ENCODE measurements around the gene NAT16. TPM values are rescaled to one million over a fixed set of nuclear protein-coding genes. Genes with fewer than 3 reads are reported as not detected.
"Not testable (repeated sequence)": the region's sequence is repeated elsewhere in the genome, so short reads cannot be mapped to it uniquely, and the experiment has no call there.

Gene NAT16
- total RNA-seq, 1 donor: not detected

DNA sequence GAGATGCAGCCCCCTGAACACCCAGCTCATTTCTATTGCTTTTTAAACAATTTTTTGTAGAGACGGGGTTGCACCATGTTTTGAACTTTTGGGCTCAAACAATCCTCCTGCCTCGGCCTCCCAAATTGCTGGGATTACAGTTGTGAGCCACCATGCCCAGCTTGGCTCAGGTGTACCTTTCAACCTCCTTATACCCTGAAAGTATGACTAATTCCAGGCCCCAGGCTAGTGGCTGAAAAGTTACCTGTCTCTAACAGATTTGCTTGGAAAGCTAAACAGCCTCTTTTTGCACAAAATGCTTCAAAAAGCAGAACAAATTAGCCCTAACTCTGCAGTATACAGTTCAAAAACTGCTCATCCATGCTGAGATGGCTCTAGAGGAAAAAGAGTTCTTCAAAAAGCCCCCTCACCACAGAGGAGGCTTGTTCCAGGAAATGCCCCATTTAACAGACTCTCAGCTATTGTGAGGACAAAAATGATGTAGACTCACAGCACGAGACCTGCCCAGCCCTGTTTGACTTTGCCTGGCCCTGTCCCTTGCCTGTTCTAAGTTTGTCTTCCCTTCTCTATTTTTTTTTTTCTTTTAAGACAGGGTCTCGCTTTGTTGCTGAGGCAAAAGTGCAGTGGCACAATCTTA is 39.2 kb downstream of the NAT16 start:
- no peak for DNase-seq (ENCODE audit: low read depth)
- TF ChIP-seq, protein P1, sequence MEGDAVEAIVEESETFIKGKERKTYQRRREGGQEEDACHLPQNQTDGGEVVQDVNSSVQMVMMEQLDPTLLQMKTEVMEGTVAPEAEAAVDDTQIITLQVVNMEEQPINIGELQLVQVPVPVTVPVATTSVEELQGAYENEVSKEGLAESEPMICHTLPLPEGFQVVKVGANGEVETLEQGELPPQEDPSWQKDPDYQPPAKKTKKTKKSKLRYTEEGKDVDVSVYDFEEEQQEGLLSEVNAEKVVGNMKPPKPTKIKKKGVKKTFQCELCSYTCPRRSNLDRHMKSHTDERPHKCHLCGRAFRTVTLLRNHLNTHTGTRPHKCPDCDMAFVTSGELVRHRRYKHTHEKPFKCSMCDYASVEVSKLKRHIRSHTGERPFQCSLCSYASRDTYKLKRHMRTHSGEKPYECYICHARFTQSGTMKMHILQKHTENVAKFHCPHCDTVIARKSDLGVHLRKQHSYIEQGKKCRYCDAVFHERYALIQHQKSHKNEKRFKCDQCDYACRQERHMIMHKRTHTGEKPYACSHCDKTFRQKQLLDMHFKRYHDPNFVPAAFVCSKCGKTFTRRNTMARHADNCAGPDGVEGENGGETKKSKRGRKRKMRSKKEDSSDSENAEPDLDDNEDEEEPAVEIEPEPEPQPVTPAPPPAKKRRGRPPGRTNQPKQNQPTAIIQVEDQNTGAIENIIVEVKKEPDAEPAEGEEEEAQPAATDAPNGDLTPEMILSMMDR (IDR thresholded peaks at IDR 0.05; ENCODE audit: insufficient read depth, low read length): no peak
- no peak overlapping the region for H3K4me3 ChIP-seq (ENCODE audit: low read depth, low read length)

DNA sequence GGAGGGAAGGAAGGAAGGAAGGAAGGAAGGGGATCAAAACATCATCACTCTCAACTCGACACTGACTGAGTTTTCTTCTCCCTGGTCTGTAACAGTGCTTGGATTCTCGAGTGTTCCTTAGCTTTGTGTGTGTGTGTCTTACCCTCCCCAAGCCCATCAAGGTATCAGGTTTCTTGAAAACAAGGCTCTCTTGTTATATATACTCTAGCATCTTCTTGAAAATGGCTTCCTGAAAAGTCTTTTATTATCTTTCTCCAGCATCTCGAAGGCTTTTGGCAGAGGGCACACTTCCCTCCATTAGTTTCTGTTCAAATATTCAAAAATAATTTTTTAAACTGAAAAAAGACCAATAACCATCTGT is 39.8 kb downstream of the NAT16 start:
- no peak for DNase-seq (ENCODE audit: low read depth)
- no peak overlapping the region for H3K4me3 ChIP-seq (ENCODE audit: low read depth, low read length)
- TF ChIP-seq, protein P1 (IDR thresholded peaks at IDR 0.05; ENCODE audit: insufficient read depth, low read length): no peak

DNA sequence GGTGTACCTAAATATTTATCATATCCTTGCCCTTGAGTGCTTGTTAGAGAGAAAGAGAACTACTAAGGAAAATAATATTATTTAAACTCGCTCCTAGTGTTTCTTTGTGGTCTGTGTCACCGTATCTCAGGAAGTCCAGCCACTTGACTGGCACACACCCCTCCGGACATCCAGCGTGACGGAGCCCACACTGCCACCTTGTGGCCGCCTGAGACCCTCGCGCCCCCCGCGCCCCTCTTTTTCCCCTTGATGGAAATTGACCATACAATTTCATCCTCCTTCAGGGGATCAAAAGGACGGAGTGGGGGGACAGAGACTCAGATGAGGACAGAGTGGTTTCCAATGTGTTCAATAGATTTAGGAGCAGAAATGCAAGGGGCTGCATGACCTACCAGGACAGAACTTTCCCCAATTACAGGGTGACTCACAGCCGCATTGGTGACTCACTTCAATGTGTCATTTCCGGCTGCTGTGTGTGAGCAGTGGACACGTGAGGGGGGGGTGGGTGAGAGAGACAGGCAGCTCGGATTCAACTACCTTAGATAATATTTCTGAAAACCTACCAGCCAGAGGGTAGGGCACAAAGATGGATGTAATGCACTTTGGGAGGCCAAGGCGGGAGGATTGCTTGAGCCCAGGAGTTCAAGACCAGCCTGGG is 41.8 kb downstream of the NAT16 start:
- no peak overlapping the region for H3K4me3 ChIP-seq (ENCODE audit: low read depth, low read length)
- DNase-seq (ENCODE audit: low read depth): peak; percentile 96

DNA sequence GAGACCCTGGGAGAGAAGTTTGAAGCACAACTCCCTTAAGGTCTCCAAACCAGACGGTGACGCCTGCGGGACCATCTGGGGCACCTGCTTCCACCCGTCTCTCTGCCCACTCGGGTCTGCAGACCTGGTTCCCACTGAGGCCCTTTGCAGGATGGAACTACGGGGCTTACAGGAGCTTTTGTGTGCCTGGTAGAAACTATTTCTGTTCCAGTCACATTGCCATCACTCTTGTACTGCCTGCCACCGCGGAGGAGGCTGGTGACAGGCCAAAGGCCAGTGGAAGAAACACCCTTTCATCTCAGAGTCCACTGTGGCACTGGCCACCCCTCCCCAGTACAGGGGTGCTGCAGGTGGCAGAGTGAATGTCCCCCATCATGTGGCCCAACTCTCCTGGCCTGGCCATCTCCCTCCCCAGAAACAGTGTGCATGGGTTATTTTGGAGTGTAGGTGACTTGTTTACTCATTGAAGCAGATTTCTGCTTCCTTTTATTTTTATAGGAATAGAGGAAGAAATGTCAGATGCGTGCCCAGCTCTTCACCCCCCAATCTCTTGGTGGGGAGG is 42.4 kb downstream of the NAT16 start:
- TF ChIP-seq, protein P1 (IDR thresholded peaks at IDR 0.05; ENCODE audit: insufficient read depth, low read length): no peak
- no peak overlapping the region for H3K4me3 ChIP-seq (ENCODE audit: low read depth, low read length)
- DNase-seq (ENCODE audit: low read depth): no peak

More for the DNA sequence above, 41.8 kb downstream of the NAT16 start:
- TF ChIP-seq, protein P1 (IDR thresholded peaks at IDR 0.05; ENCODE audit: insufficient read depth, low read length): peak; percentile 73

DNA sequence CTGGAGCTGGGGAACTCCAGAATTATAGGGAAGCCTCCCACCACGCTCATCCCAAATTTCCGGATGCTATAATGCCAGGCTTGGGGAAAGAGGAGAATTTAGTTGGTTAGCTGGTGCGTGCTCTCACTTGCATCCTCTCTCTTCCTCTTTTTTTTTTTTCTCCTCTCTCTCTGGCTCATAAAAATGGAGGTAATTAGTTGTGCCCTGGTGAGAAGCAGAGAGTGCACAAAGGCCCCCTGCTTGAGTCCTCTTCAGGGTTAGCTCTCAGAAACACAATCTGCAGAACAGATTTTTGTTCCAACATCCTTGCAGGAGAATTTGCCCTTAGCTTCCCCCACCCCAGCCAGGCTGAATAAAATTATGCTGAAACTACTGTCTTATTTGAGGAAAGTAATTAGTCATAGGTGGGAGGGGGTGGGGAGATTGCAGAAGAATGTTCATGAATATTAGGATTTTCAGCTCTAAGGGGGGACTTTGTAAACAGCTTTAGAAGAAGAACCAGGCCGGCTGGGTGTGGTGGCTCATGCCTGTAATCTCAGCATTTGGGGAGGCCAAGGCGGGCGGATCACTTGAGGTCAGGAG is 45.6 kb downstream of the NAT16 start:
- peak; percentile 41 for DNase-seq (ENCODE audit: low read depth)
- TF ChIP-seq, protein P1 (IDR thresholded peaks at IDR 0.05; ENCODE audit: insufficient read depth, low read length): no peak
- H3K4me3 ChIP-seq (ENCODE audit: low read depth, low read length): no peak overlapping the region

- TF ChIP-seq, protein P1 (IDR thresholded peaks at IDR 0.05; ENCODE audit: insufficient read depth, low read length): no peak
- DNase-seq (ENCODE audit: low read depth): peak; percentile 33
- no peak overlapping the region for H3K4me3 ChIP-seq (ENCODE audit: low read depth, low read length)
Measured at GRCh38 chr7:101133621-101134398, 46.3 kb downstream of the NAT16 start.

DNA sequence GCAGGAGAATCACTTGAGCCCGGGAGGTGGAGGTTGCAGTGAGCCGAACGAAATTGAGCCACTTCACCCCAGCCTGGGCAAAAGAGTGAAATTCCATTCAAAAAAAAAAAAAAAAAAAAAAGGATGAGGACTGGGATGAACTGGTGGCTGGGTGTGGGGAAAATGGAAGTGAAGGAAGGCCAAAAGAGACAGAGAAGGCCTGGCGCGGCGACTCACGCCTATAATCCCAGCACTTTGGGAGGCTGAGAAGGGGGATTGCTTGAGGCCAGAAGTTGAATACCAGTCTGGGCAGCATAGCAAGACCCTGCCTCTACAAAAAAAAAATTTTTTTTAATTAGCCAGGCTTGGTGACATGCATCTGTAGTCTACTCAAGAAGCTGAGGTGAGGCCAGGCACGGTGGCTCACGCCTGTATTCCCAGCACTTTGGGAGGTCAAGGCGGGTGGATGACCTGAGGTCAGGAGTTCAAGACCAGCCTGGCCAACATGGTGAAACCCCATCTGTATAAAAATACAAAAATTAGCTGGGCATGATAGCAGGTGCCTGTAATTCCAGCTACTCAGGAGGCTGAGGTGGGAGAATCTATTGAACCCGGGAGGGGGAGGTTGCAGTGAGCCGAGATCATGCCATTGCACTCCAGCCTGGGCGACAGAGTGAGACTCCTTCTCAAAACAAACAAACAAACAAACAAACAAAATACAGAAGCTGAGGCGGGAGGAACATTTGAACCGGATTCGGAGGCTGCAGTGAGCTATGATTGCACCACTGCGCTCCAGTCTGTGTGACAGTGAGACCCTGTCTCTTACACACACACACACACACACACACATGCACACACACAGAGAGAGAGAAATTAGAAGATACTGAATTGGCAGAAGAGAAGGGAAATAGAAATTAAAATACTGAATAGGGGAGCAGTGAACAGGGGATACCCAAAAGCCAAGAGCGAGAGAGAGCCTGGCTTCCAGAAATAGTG is 47.2 kb downstream of the NAT16 start:
- DNase-seq (ENCODE audit: low read depth); H3K4me3 ChIP-seq (ENCODE audit: low read depth, low read length): not testable (repeated sequence)
